OCI-LY1 (cell line): ENCODE results near the gene PRR5.

ENCODE experiments used
- CTCF ChIP-seq: fragments of 200-600 bp; sonication (generic), shearing (Covaris generic); IDR thresholded peaks from 2 replicates; pipeline ENCODE4 v1.5.1; 2017; ENCODE audit warnings: mild to moderate bottlenecking, antibody characterized with exemption, low read length, moderate library complexity, mixed read lengths
- EZH2 ChIP-seq: fragments of 200-600 bp; sonication (generic), shearing (Covaris generic); IDR thresholded peaks from 2 replicates; pipeline ENCODE4 v1.8.0; 2017; ENCODE audit warnings: borderline replicate concordance, mixed run types, mild to moderate bottlenecking, antibody characterized with exemption, low read length, moderate library complexity, mixed read lengths

GRCh38 chr22:44752285-44753188 lies 50.5 kb downstream of the PRR5 start, which contains the start of gene ARHGAP8:
- no peak for TF ChIP-seq EZH2
- no peak for TF ChIP-seq CTCF
